Ovary (tissue), 9 donors: ENCODE measurements around the gene IFI44L. TPM values are rescaled to one million over a fixed set of nuclear protein-coding genes. Genes with fewer than 3 reads are reported as not detected.

Experiments used
- DNase-seq, 5 donors: peaks; one replicate each; pipeline ENCODE4 v3.0.0-alpha.2; 2019 to 2020
- H3K27ac ChIP-seq, 2 donors: fragments of 200-600 bp; one replicate each; pipeline versions ENCODE4 v1.5.1 to v1.8.0; 2019 to 2022
- H3K27me3 ChIP-seq: fragments of 200-600 bp; one replicate; pipeline ENCODE4 v1.8.0; 2022
- H3K36me3 ChIP-seq: fragments of 200-600 bp; sonication (generic); one replicate; pipeline ENCODE4 v1.5.1; 2019
- H3K4me1 ChIP-seq: one replicate; pipeline ENCODE4 v1.8.1; 2013; ENCODE audit warnings: mild to moderate bottlenecking, moderate library complexity; ENCODE audit not compliant: insufficient read depth
- H3K4me3 ChIP-seq: fragments of 200-600 bp; sonication (generic); one replicate; pipeline ENCODE4 v1.5.1; 2017
- H3K9me3 ChIP-seq, 2 donors: fragments of 200-600 bp in 1 of 2; sonication (generic) in 1 of 2; one replicate each; pipeline versions ENCODE4 v1.5.1 to v1.8.1; 2013 to 2019; ENCODE audit warnings: mild to moderate bottlenecking in 1 of 2, moderate library complexity in 1 of 2
- EP300 ChIP-seq: sonication (generic); formaldehyde crosslinking; IDR thresholded peaks from one replicate; pipeline ENCODE4 v1.6.1; 2017; ENCODE audit warnings: antibody characterized with exemption
- POLR2A ChIP-seq: fragments of 450-650 bp; IDR thresholded peaks from one replicate; pipeline ENCODE4 v1.6.1; 2017; ENCODE audit warnings: antibody characterized with exemption, mild to moderate bottlenecking, moderate library complexity
- WGBS, 3 donors: extraction: QIAGEN DNeasy Blood & Tissue Kit in 1 of 3; methylation state at CpG; one replicate each; pipeline versions ENCODE4 v1.1.5 to v1.1.7; 2013 to 2017; 5-methylcytosine and 5-hydroxymethylcytosine counted together
- intact Hi-C, 4 donors: fragments of 100-400 bp; cut with DNase I; formaldehyde crosslinking; loops; one replicate each; pipeline versions ENCODE4 v1.11.0 to v1.15.1; 2022 to 2023
- polyA plus RNA-seq, 2 donors: library from polyadenylated mRNA; stranded (reverse); fragments of 200-250 nt in 1 of 2; fragments of 350-450 nt in 1 of 2; fragmentation: Illumina TruSeq in 1 of 2; extraction: RNeasy Lipid Tissue Mini Kit (QIAGEN cat#74804) in 1 of 2; gene quantifications; one replicate each; pipeline ENCODE4 v1.2.3, GENCODE V29; 2013 to 2014
- total RNA-seq, 7 donors: library from RNA; depleted of rRNA in 2 of 7; stranded (reverse); fragments of >200 nt in 2 of 7; fragmentation: NEBNext Ultra II Directional in 3 of 7; extraction: Animal tissue kit (Norgen Biotek cat#: 25700) in 3 of 7; gene quantifications; one replicate each; pipeline versions ENCODE4 v1.1.0 to v1.2.4, GENCODE V29; 2016 to 2023
- TF ChIP-seq, protein P1 (sequence below), 3 donors: fragments of 450-650 bp in 2 of 3; fragments of 200-600 bp in 1 of 3; IDR thresholded peaks; one replicate each; pipeline versions ENCODE4 v1.5.1 to v1.8.0; 2016 to 2022; ENCODE audit warnings: antibody characterized with exemption in 3 of 3, mild to moderate bottlenecking in 1 of 3
- donor health status: DM: no; HTN: no; CAD: no; lungs with moderate emphysema.
- donor health status: DM: no; HTN: no; CAD: no.
- donor health status: Bipolar disorder and iron deficiency.
- donor health status: DM: yes; HTN: yes; CAD: no.
- donor health status: DM: no; HTN: no; CAD: no.
- donor health status: DM: yes; HTN: yes; CAD: no.

Gene IFI44L
- total and polyA plus RNA-seq, 9 donors: 4.3 to 36.0 (median 10.3) TPM

DNA sequence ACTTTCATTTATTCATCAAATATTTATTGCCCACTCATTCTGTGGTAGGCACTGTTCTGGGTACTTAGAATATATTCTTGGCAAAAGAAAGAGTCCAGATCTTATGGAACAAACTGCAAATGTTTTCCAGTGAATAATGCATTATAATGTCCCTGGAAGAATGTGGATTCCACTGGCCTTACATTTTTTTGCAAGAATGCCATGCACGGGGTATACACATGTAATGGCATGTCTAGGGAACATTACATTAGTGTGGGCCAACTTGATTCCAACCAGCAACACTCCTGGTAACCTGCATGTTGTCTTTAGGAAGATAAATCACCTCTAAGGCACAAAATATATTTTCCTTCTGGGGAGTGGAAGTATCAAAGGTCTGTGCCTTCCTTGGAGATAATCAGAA is 33.0 kb upstream of the IFI44L start:
- Histone ChIP-seq H3K27ac (no peak overlapping the region), H3K27me3 (no peaks in the 10 kb centered on the region), H3K36me3 (no peaks in the 10 kb centered on the region), H3K4me1 (no peaks in the 10 kb centered on the region), H3K9me3 (no peaks in the 10 kb centered on the region), H3K4me3 (no peak overlapping the region)
- no peak for DNase-seq
- WGBS, 3 donors: 86 to 94% (median 88%) methylated on average over 1 of the region's 1 CpG
- intact Hi-C loops: no loop called here
- TF ChIP-seq POLR2A (no peak), EP300 (no peak)
- TF ChIP-seq, protein P1, sequence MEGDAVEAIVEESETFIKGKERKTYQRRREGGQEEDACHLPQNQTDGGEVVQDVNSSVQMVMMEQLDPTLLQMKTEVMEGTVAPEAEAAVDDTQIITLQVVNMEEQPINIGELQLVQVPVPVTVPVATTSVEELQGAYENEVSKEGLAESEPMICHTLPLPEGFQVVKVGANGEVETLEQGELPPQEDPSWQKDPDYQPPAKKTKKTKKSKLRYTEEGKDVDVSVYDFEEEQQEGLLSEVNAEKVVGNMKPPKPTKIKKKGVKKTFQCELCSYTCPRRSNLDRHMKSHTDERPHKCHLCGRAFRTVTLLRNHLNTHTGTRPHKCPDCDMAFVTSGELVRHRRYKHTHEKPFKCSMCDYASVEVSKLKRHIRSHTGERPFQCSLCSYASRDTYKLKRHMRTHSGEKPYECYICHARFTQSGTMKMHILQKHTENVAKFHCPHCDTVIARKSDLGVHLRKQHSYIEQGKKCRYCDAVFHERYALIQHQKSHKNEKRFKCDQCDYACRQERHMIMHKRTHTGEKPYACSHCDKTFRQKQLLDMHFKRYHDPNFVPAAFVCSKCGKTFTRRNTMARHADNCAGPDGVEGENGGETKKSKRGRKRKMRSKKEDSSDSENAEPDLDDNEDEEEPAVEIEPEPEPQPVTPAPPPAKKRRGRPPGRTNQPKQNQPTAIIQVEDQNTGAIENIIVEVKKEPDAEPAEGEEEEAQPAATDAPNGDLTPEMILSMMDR (IDR thresholded peaks at IDR 0.05): no peak

GRCh38 chr1:78591971-78592370 is 28.3 kb upstream of the IFI44L start:
- TF ChIP-seq EP300: no peak
- TF ChIP-seq, protein P1 (IDR thresholded peaks at IDR 0.05): no peak
- TF ChIP-seq POLR2A: no peak
- no peaks in the 10 kb centered on the region for H3K36me3 ChIP-seq
- no peak for DNase-seq
- 75 to 84% (median 77%) methylated on average over 4 of the region's 4 CpGs for WGBS, 3 donors
- H3K4me3 ChIP-seq: no peak overlapping the region
- no peaks in the 10 kb centered on the region for H3K9me3 ChIP-seq
- no peaks in the 10 kb centered on the region for H3K27me3 ChIP-seq
- H3K4me1 ChIP-seq: no peaks in the 10 kb centered on the region
- intact Hi-C loops: no loop called here
- H3K27ac ChIP-seq: no peak overlapping the region

GRCh38 chr1:78599294-78599693 is 21.0 kb upstream of the IFI44L start:
- Histone ChIP-seq H3K27ac (no peak overlapping the region), H3K4me1 (no peaks in the 10 kb centered on the region), H3K9me3 (no peaks in the 10 kb centered on the region), H3K36me3 (no peaks in the 10 kb centered on the region), H3K4me3 (no peak overlapping the region), H3K27me3 (no peaks in the 10 kb centered on the region)
- intact Hi-C loops: no loop called here
- DNase-seq: no peak
- TF ChIP-seq POLR2A: no peak
- TF ChIP-seq EP300: no peak
- TF ChIP-seq, protein P1 (IDR thresholded peaks at IDR 0.05): no peak
- 59 to 63% (median 60%) methylated on average over 4 of the region's 4 CpGs for WGBS, 3 donors

GRCh38 chr1:78601068-78601467 is 19.2 kb upstream of the IFI44L start:
- Histone ChIP-seq H3K4me3 (no peak overlapping the region), H3K27ac (no peak overlapping the region), H3K27me3 (no peaks in the 10 kb centered on the region), H3K36me3 (no peaks in the 10 kb centered on the region), H3K4me1 (no peaks in the 10 kb centered on the region), H3K9me3 (no peaks in the 10 kb centered on the region)
- intact Hi-C loops: loop anchor here in 3 of 4 donors (10.0 kb wide), 3 partner anchors 446 to 466 kb away; no protein-coding TSS in a partner anchor
- no peak for DNase-seq
- TF ChIP-seq EP300 (no peak), POLR2A (no peak)
- TF ChIP-seq, protein P1 (IDR thresholded peaks at IDR 0.05): no peak
- 33 to 54% (median 36%) methylated on average over 1 of the region's 1 CpG for WGBS, 3 donors
